CD4-positive, CD25-positive, alpha-beta regulatory T cell (primary cell): ENCODE data around the gene CAB39. TPM values are rescaled to one million over a fixed set of nuclear protein-coding genes. Genes with fewer than 3 reads are reported as not detected.

Experiments
- ATAC-seq, 2 donors: fragments of 150-1000 bp; cut with Tn5 transposase; one replicate each; pipeline ENCODE4 v1.10.0; 2021; ENCODE audit warnings: low read depth in 2 of 2, moderate number of reproducible peaks in 2 of 2, moderate library complexity in 1 of 2
- DNase-seq, 3 donors: peaks; one replicate each; pipeline versions ENCODE4 v3.0.0 to v3.0.0-alpha.2; 2012 to 2022; ENCODE audit warnings: mixed read lengths in 1 of 3
- H3K27ac ChIP-seq: one replicate; pipeline ENCODE4 v1.7.0; 2013; ENCODE audit warnings: mild to moderate bottlenecking, low read length; ENCODE audit not compliant: insufficient read depth, poor library complexity, severe bottlenecking
- H3K27me3 ChIP-seq: one replicate; pipeline ENCODE4 v1.7.0; 2013; ENCODE audit warnings: low read length; ENCODE audit not compliant: control insufficient read depth, insufficient read depth
- H3K36me3 ChIP-seq: one replicate; pipeline ENCODE4 v1.7.0; 2013; ENCODE audit warnings: mild to moderate bottlenecking, low read length, moderate library complexity; ENCODE audit not compliant: control insufficient read depth, insufficient read depth
- H3K4me1 ChIP-seq: 2 replicates; pipeline ENCODE4 v1.7.0; 2013; ENCODE audit warnings: mild to moderate bottlenecking, low read length; ENCODE audit not compliant: insufficient read depth, control insufficient read depth, poor library complexity, severe bottlenecking
- H3K4me3 ChIP-seq: one replicate; pipeline ENCODE4 v1.7.0; 2013; ENCODE audit warnings: low read depth, mild to moderate bottlenecking, low read length, moderate library complexity
- H3K9me3 ChIP-seq, 2 experiments: 1 replicate in 1 of 2; 2 replicates in 1 of 2; pipeline ENCODE4 v1.7.0; 2013; ENCODE audit warnings: low read length in 2 of 2, mild to moderate bottlenecking in 1 of 2, moderate library complexity in 1 of 2; ENCODE audit not compliant: control insufficient read depth in 2 of 2
- H3K27ac Mint-ChIP-seq, 3 donors: one replicate each; pipeline ENCODE4 v1.8.0; 2020 to 2022; ENCODE audit warnings: mild to moderate bottlenecking in 3 of 3, mixed read lengths in 3 of 3, moderate library complexity in 2 of 3
- H3K27me3 Mint-ChIP-seq: one replicate; pipeline ENCODE4 v1.8.0; 2022; ENCODE audit warnings: mild to moderate bottlenecking, mixed read lengths
- H3K36me3 Mint-ChIP-seq: one replicate; pipeline ENCODE4 v1.8.0; 2020; ENCODE audit warnings: mixed read lengths
- H3K4me1 Mint-ChIP-seq, 4 donors: one replicate each; pipeline ENCODE4 v1.8.0; 2020 to 2022; ENCODE audit warnings: mixed read lengths in 4 of 4, mild to moderate bottlenecking in 1 of 4
- H3K4me3 Mint-ChIP-seq, 4 donors: one replicate each; pipeline ENCODE4 v1.8.0; 2020 to 2022; ENCODE audit warnings: mild to moderate bottlenecking in 4 of 4, mixed read lengths in 4 of 4, moderate library complexity in 3 of 4
- H3K9me3 Mint-ChIP-seq, 7 donors: one replicate each; pipeline ENCODE4 v1.8.0; 2020 to 2022; ENCODE audit warnings: mixed read lengths in 7 of 7, mild to moderate bottlenecking in 3 of 7, moderate library complexity in 2 of 7
- polyA plus RNA-seq, 4 donors: library from polyadenylated mRNA; unstranded; fragments of 300-500 nt; fragmentation: Illumina TruSeq; gene quantifications; one replicate each; pipeline ENCODE4 v1.2.3, GENCODE V29; 2021
- total RNA-seq: library from RNA; stranded (reverse); gene quantifications from one replicate; pipeline ENCODE4 v1.2.3, GENCODE V29; 2022

CAB39 gene
- total and polyA plus RNA-seq, 5 donors from 2014 or later, result 64.3 to 114 (median 85.8) TPM

DNA sequence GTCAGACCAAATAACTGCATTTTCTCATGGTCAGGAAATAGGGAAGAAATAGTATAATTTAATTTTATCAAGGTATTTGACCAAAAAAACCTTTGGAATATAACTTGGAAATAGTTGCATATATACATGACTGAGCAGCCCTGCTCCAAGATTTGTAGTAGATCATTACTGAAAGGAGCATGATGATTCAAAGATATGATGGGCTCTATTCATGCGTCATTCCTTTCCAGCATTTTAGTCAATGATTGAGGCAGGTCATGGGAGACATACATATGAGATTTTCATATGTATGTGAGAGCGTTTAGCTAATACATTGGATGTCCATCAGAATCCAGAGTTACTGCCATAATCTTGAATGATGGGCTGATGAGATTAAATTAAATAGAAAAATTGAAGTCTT is 74.5 kb downstream of the CAB39 start:
- ATAC-seq, result no peak
- Mint-ChIP-seq H3K27ac (no peak overlapping the region), H3K4me1 (peaks cover 30 to 68% (median 39%) of the 10 kb centered on the region in 4 donors)

DNA sequence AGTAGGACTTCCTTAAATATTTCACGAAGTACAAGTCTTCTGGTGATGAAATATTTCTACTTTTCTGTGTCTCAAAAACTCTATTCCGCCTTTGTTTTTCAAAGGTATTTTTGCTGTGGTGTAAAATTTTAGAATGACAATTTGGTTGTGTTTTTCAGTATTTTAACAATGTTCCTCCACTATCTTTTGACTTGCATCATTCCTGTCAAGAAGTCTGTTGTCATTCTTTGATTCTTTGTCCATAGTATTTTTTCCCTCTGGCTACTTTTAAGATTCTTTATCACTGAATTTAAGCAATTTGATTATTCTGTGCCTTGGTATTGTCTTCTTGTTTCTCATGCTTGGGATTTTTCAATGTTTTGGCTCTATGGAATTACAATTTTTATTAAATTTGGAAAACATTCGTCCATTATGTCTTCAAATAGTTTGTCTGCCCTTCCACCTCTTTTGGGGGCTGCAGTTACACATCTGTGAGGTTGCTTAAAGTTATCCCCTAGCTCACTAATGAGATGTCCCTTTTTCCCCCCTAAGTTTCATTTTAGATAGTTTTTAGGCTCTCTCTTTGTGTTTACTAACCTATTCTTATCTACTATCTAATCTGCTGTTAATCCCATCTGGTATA is 76.0 kb downstream of the CAB39 start:
- H3K4me1 ChIP-seq, result peaks cover 15% of the 10 kb centered on the region
- no peak overlapping the region for H3K27ac ChIP-seq
- H3K4me3 ChIP-seq, result no peak overlapping the region
- DNase-seq (no peak), ATAC-seq (no peak)
- peaks cover 39 to 71% (median 44%) of the 10 kb centered on the region in 4 donors for H3K4me1 Mint-ChIP-seq
- H3K27ac Mint-ChIP-seq, result peak overlapping the region in 2 of 3 donors; percentile 54 to 86
- no peaks in the 10 kb centered on the region for H3K27me3 Mint-ChIP-seq
- no peak overlapping the region for H3K4me3 Mint-ChIP-seq
- H3K9me3 Mint-ChIP-seq, result peaks cover 0 to 17% (median 9%) of the 10 kb centered on the region in 7 donors
- peaks cover 69% of the 10 kb centered on the region for H3K36me3 ChIP-seq
- peaks cover 18 to 20% of the 10 kb centered on the region in 2 experiments for H3K9me3 ChIP-seq
- H3K27me3 ChIP-seq, result no peaks in the 10 kb centered on the region
- peaks cover 71% of the 10 kb centered on the region for H3K36me3 Mint-ChIP-seq

More for the DNA sequence above, 74.5 kb downstream of the CAB39 start:
- Histone ChIP-seq H3K4me3 (no peak overlapping the region), H3K36me3 (peaks cover 56% of the 10 kb centered on the region), H3K27ac (no peak overlapping the region), H3K9me3 (peaks cover 18 to 20% of the 10 kb centered on the region in 2 experiments), H3K27me3 (no peaks in the 10 kb centered on the region), H3K4me1 (peaks cover 12% of the 10 kb centered on the region)
- H3K27me3 Mint-ChIP-seq, result no peaks in the 10 kb centered on the region
- no peak for DNase-seq
- peaks cover 65% of the 10 kb centered on the region for H3K36me3 Mint-ChIP-seq
- peaks cover 0 to 17% (median 9%) of the 10 kb centered on the region in 7 donors for H3K9me3 Mint-ChIP-seq
- no peak overlapping the region for H3K4me3 Mint-ChIP-seq

DNA sequence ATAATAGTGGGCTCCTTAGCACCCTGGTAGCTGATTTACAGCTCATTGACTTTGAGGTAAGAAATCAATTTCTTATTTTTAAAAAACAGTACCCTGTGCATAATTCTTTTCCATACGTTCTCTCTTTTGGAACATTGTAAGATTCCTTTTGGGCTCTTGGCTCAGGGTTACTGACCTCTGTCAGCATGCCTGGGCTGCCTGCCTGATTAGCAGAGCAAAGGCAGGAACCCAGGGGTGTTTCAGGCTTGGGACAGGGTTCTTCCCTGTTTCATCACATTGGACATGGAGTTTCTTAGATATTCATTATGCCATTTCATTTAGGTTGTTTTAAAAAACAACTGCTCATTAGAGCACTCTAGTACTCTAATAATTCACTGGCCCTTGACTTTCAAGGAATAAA is 78.3 kb downstream of the CAB39 start:
- peak overlapping the region; percentile 34 to 86 (median 57) for H3K27ac Mint-ChIP-seq
- H3K4me3 Mint-ChIP-seq, result no peak overlapping the region
- H3K27me3 Mint-ChIP-seq, result no peaks in the 10 kb centered on the region
- Histone ChIP-seq H3K27ac (no peak overlapping the region), H3K4me1 (peaks cover 25% of the 10 kb centered on the region), H3K9me3 (peaks cover 18 to 20% of the 10 kb centered on the region in 2 experiments), H3K36me3 (peaks cover 70% of the 10 kb centered on the region), H3K4me3 (no peak overlapping the region), H3K27me3 (no peaks in the 10 kb centered on the region)
- peaks cover 0 to 17% (median 8%) of the 10 kb centered on the region in 7 donors for H3K9me3 Mint-ChIP-seq
- ATAC-seq (no peak), DNase-seq (no peak)
- H3K36me3 Mint-ChIP-seq, result peaks cover 58% of the 10 kb centered on the region
- H3K4me1 Mint-ChIP-seq, result peaks cover 41 to 67% (median 44%) of the 10 kb centered on the region in 4 donors

DNA sequence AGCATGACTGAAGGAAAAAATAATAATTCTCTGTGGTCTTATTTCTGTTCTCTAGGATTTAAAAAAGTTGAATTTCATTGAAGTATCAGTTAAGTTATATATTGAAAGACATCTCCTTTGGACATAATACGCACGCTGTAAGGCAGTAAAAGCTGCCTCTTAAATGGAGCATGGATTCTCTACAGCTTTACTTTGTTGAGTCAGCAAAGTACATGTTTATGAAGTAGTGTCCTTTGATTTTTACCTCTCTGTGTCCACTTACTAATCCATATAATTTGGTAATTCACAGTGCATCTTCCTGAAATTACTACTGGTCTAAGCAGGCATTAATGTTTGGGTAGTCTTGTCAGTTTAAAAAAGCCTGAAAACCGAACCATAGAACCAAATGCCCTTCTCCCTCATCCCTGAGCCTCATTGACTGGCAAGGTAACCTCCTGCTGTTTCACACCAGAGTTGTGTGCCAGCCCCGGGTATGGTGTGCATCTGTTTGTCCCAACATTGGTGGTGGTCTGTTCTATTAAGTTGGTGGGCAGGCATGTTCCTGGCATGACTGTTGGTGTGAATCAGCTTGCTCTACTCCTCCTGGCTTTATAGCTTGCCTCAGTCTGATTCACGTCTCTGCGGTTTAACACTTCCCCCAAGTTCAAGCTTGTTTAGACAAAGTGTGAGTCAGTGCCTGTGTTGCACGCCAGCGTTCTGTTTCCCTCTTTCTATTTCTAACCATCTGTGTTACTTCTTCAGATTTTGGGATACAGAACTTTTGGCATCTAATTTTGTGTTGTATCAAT is 81.1 kb downstream of the CAB39 start:
- H3K4me3 Mint-ChIP-seq, result peak overlapping the region; percentile 21 to 76 (median 66)
- H3K27ac ChIP-seq, result peak overlapping the region; percentile 68
- peaks cover 5% of the 10 kb centered on the region in 2 experiments for H3K9me3 ChIP-seq
- peak; percentile 96 for ATAC-seq
- peaks cover 30 to 52% (median 42%) of the 10 kb centered on the region in 4 donors for H3K4me1 Mint-ChIP-seq
- peaks cover 43% of the 10 kb centered on the region for H3K4me1 ChIP-seq
- peaks cover 39% of the 10 kb centered on the region for H3K36me3 Mint-ChIP-seq
- no peaks in the 10 kb centered on the region for H3K27me3 Mint-ChIP-seq
- H3K9me3 Mint-ChIP-seq, result peaks cover 0 to 9% (median 3%) of the 10 kb centered on the region in 7 donors
- peak overlapping the region; percentile 59 for H3K4me3 ChIP-seq
- no peaks in the 10 kb centered on the region for H3K27me3 ChIP-seq
- H3K27ac Mint-ChIP-seq, result peak overlapping the region; percentile 88 to 94 (median 90)
- peak; percentile 49 to 89 (median 63) for DNase-seq
- H3K36me3 ChIP-seq, result peaks cover 55% of the 10 kb centered on the region

DNA sequence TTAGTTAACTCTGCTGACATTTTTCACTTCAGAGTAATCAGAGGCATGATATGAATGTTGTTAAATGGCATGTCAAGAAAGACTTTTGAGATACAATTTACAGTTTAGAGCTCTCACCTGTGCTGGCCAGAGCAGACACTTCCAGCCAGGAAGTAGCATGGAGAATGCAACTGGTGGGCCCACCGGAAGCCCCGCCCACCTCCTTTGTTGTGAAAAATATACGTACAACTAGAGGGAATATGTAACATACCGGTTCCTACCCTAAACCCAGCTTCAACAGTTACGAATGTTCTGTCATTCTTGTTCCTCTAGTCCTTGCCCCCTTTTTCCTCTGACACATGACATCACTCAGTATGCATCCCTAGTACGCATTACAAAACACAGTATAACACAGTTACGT is 81.9 kb downstream of the CAB39 start:
- DNase-seq, result peak in 1 of 3 donors; percentile 33
- Histone ChIP-seq H3K27ac (peak overlapping the region; percentile 68), H3K4me1 (peaks cover 47% of the 10 kb centered on the region), H3K9me3 (no peaks in the 10 kb centered on the region), H3K36me3 (peaks cover 51% of the 10 kb centered on the region), H3K27me3 (no peaks in the 10 kb centered on the region), H3K4me3 (peak overlapping the region; percentile 59)
- H3K36me3 Mint-ChIP-seq, result peaks cover 31% of the 10 kb centered on the region
- peak overlapping the region; percentile 88 to 94 (median 90) for H3K27ac Mint-ChIP-seq
- no peaks in the 10 kb centered on the region for H3K27me3 Mint-ChIP-seq
- H3K4me3 Mint-ChIP-seq, result peak overlapping the region; percentile 21 to 76 (median 66)
- H3K9me3 Mint-ChIP-seq, result peaks cover 0 to 2% (median 0%) of the 10 kb centered on the region in 7 donors
- H3K4me1 Mint-ChIP-seq, result peaks cover 28 to 48% (median 43%) of the 10 kb centered on the region in 4 donors
- no peak for ATAC-seq

DNA sequence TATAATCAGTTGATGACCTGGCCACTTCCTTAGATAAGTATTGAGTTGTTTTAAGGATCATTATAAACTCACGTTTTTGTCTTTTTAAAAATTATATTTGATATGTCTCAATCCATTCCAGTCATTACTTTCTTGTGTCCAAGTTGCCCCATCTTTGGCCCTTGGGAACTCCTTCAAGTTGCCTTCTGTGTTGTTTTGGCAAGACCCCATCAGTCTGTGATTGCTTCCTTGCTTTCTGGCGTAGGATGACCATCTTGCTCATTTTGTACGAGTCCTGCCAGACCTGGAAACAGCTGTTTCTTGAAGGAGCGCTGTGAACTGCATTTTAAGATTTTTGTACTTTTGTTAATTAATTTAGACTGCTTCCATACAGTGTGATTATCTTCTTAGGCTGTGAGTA is 83.2 kb downstream of the CAB39 start:
- peaks cover 26 to 45% (median 35%) of the 10 kb centered on the region in 4 donors for H3K4me1 Mint-ChIP-seq
- no peaks in the 10 kb centered on the region for H3K27me3 Mint-ChIP-seq
- Histone ChIP-seq H3K4me1 (peaks cover 47% of the 10 kb centered on the region), H3K27me3 (no peaks in the 10 kb centered on the region), H3K27ac (no peak overlapping the region), H3K4me3 (no peak overlapping the region), H3K9me3 (no peaks in the 10 kb centered on the region), H3K36me3 (peaks cover 50% of the 10 kb centered on the region)
- DNase-seq (no peak), ATAC-seq (no peak)
- peak overlapping the region in 1 of 3 donors; percentile 43 for H3K27ac Mint-ChIP-seq
- no peak overlapping the region for H3K4me3 Mint-ChIP-seq
- no peaks in the 10 kb centered on the region for H3K9me3 Mint-ChIP-seq
- H3K36me3 Mint-ChIP-seq, result peaks cover 25% of the 10 kb centered on the region

DNA sequence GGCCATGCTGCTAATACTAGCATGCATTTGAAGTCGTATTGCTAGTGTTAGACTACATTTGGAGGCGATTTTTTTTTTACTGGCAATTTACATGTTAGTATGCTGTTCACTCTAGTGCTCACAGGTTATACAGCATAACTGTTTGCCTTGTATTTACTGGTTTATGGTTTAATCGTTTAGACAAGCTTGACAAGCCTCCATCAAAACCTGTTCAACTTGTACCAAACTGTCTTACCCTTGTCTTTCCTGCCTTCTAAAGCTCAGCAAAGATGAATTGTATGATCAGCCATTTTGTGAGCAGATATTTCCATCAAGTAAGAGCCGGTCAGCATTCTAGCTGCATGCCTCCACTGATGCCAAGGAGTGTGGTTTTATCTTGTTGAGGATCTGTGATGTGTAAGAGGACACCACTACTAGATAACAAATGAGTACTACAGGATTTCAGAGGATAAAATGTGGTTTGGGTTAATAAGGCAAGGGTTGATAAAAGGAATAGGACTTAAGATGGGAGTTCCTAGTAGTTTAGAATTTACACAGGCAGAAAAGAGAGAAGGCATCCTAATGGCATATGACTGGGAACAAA is 83.7 kb downstream of the CAB39 start:
- no peak for ATAC-seq
- H3K4me3 Mint-ChIP-seq, result no peak overlapping the region
- peak overlapping the region; percentile 37 for H3K27ac ChIP-seq

More for the DNA sequence above, 83.7 kb downstream of the CAB39 start:
- Mint-ChIP-seq H3K27me3 (no peaks in the 10 kb centered on the region), H3K27ac (peak overlapping the region in 1 of 3 donors; percentile 43), H3K4me1 (peaks cover 23 to 42% (median 35%) of the 10 kb centered on the region in 4 donors), H3K36me3 (peaks cover 23% of the 10 kb centered on the region), H3K9me3 (no peaks in the 10 kb centered on the region)
- Histone ChIP-seq H3K4me1 (peaks cover 47% of the 10 kb centered on the region), H3K4me3 (no peak overlapping the region), H3K9me3 (no peaks in the 10 kb centered on the region), H3K36me3 (peaks cover 50% of the 10 kb centered on the region), H3K27me3 (no peaks in the 10 kb centered on the region)
- DNase-seq, result no peak
